CD8-positive, alpha-beta memory T cell (primary cell): ENCODE results near the gene H2BK1. TPM values are rescaled to one million over a fixed set of nuclear protein-coding genes. Genes with fewer than 3 reads are reported as not detected.

ENCODE experiments used
- polyA plus RNA-seq: library from polyadenylated mRNA; unstranded; fragments of 300-500 nt; fragmentation: Illumina TruSeq; gene quantifications from one replicate; pipeline ENCODE4 v1.2.3, GENCODE V29; 2021
- total RNA-seq, 2 experiments: library from RNA; stranded (reverse); gene quantifications; one replicate each; pipeline ENCODE4 v1.2.3, GENCODE V29; 2021

The H2BK1 gene
- total and polyA plus RNA-seq, 3 experiments from 2014 or later, result 0.57 TPM; not detected in 2

Other genes starting within 250 kb of the H2BK1 start
- gene KCNH2, start 232.2 kb downstream of the H2BK1 start, total RNA-seq, result under 1 TPM; 0.11 to 0.24 TPM
- gene KCNH2, start 232.2 kb downstream of the H2BK1 start, polyA plus RNA-seq, result 0.63 TPM
- 10 to 100 TPM in 1 of 2 experiments, 1 to 10 TPM in 1; 9.9 to 10.6 TPM for gene NOS3, start 219.5 kb downstream of the H2BK1 start, total RNA-seq
- gene NOS3, start 219.5 kb downstream of the H2BK1 start, polyA plus RNA-seq, result 5.2 TPM
- 1 to 10 TPM; 3.8 to 4.2 TPM for gene ATG9B, start 186.0 kb downstream of the H2BK1 start, total RNA-seq
- 15.4 TPM for gene ATG9B, start 186.0 kb downstream of the H2BK1 start, polyA plus RNA-seq
- gene ABCB8, start 182.0 kb downstream of the H2BK1 start, total RNA-seq, result 10 to 100 TPM; 49.2 to 52.3 TPM
- 18.4 TPM for gene ABCB8, start 182.0 kb downstream of the H2BK1 start, polyA plus RNA-seq
- gene ASIC3, start 162.0 kb downstream of the H2BK1 start, total RNA-seq, result 1 to 10 TPM; 2.6 to 3.6 TPM
- not detected for gene ASIC3, start 162.0 kb downstream of the H2BK1 start, polyA plus RNA-seq
- gene CDK5, start 152.6 kb downstream of the H2BK1 start, total RNA-seq, result 10 to 100 TPM; 20.5 to 23.2 TPM
- 14.3 TPM for gene CDK5, start 152.6 kb downstream of the H2BK1 start, polyA plus RNA-seq
- 100 to 1,000 TPM; 119 to 121 TPM for gene SLC4A2, start 150.9 kb downstream of the H2BK1 start, total RNA-seq
- gene SLC4A2, start 150.9 kb downstream of the H2BK1 start, polyA plus RNA-seq, result 25.5 TPM
- 10 to 100 TPM; 83.1 to 88.8 TPM for gene FASTK, start 129.7 kb downstream of the H2BK1 start, total RNA-seq
- gene FASTK, start 129.7 kb downstream of the H2BK1 start, polyA plus RNA-seq, result 52.0 TPM
- 10 to 100 TPM; 81.7 to 83.5 TPM for gene TMUB1, start 127.0 kb downstream of the H2BK1 start, total RNA-seq
- gene TMUB1, start 127.0 kb downstream of the H2BK1 start, polyA plus RNA-seq, result 69.7 TPM
- 10 to 100 TPM; 39.9 to 40.7 TPM for gene AGAP3, start 124.0 kb downstream of the H2BK1 start, total RNA-seq
- gene AGAP3, start 124.0 kb downstream of the H2BK1 start, polyA plus RNA-seq, result 8.0 TPM
- not detected for gene GBX1, start 42.8 kb downstream of the H2BK1 start, total RNA-seq
- not detected for gene GBX1, start 42.8 kb downstream of the H2BK1 start, polyA plus RNA-seq
- gene ASB10, start 23.2 kb downstream of the H2BK1 start, total RNA-seq, result not detected
- not detected for gene ASB10, start 23.2 kb downstream of the H2BK1 start, polyA plus RNA-seq
- gene ABCF2, start 16.7 kb upstream of the H2BK1 start, total RNA-seq, result 10 to 100 TPM; 86.5 to 95.1 TPM
- gene ABCF2, start 16.7 kb upstream of the H2BK1 start, polyA plus RNA-seq, result 36.7 TPM
- 10 to 100 TPM; 36.6 to 37.0 TPM for gene CHPF2, start 22.0 kb upstream of the H2BK1 start, total RNA-seq
- gene CHPF2, start 22.0 kb upstream of the H2BK1 start, polyA plus RNA-seq, result 31.3 TPM
- 1 to 10 TPM; 1.8 to 2.1 TPM for gene SMARCD3, start 38.2 kb upstream of the H2BK1 start, total RNA-seq
- gene SMARCD3, start 38.2 kb upstream of the H2BK1 start, polyA plus RNA-seq, result 5.7 TPM
- gene NUB1, start 131.3 kb upstream of the H2BK1 start, total RNA-seq, result 10 to 100 TPM; 39.1 to 46.1 TPM
- gene NUB1, start 131.3 kb upstream of the H2BK1 start, polyA plus RNA-seq, result 82.6 TPM
- under 1 TPM; 0.55 to 0.59 TPM for gene WDR86, start 199.6 kb upstream of the H2BK1 start, total RNA-seq
- gene WDR86, start 199.6 kb upstream of the H2BK1 start, polyA plus RNA-seq, result 10.4 TPM
- gene CRYGN, start 229.7 kb upstream of the H2BK1 start, total RNA-seq, result not detected
- 0.41 TPM for gene CRYGN, start 229.7 kb upstream of the H2BK1 start, polyA plus RNA-seq